GM12891 (cell line): ENCODE results near the gene PREX1.

ENCODE experiments used
- DNase-seq: peaks from one replicate; pipeline ENCODE4 v3.0.0; 2011; ENCODE audit warnings: low spot score; ENCODE audit not compliant: insufficient read length
- FAIRE-seq: peaks from 2 replicates; lab custom pipeline; 2011; peaks lifted over from hg19 to GRCh38; lab: Jason Lieb, UNC
- PAX5 ChIP-seq: IDR thresholded peaks from 2 replicates; pipeline ENCODE4 v1.6.1; 2011; ENCODE audit warnings: low read length, moderate library complexity, mild to moderate bottlenecking; ENCODE audit not compliant: insufficient read depth, severe bottlenecking
- POLR2A ChIP-seq: IDR thresholded peaks from 2 replicates; pipeline ENCODE4 v1.6.1; 2011; ENCODE audit warnings: low read depth, low read length, control low read depth
- POLR2AphosphoS5 ChIP-seq: IDR thresholded peaks from 2 replicates; pipeline ENCODE4 v1.6.1; 2011; ENCODE audit warnings: low read depth, low read length, control low read depth
- POU2F2 ChIP-seq: IDR thresholded peaks from 2 replicates; pipeline ENCODE4 v1.6.1; 2011; ENCODE audit warnings: low read depth, mild to moderate bottlenecking, control low read depth, low read length, moderate library complexity
- SPI1 ChIP-seq: IDR thresholded peaks from 2 replicates; pipeline ENCODE4 v1.6.1; 2011; ENCODE audit warnings: low read depth, low read length, control low read depth
- TAF1 ChIP-seq: IDR thresholded peaks from 2 replicates; pipeline ENCODE4 v1.6.1; 2011; ENCODE audit warnings: low read depth, low read length, control low read depth

The PREX1 gene

DNA sequence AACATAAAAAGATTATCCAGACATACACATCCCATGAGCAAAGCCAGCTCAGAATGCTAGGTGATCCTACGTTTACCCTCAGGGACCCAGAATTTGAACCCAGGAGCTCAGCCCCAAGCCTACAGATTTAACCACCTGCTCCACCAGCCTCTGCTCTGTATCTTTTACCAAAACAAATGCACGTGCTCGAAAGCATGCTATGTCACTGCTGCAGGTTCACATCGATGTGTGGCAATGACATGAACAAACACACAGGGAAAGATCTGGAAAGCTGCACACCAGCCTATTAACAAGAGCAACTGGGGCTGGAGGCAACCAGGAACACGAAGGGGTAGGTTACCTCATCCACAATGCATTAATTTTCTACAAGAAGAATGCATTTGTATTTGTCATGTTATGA, 32.1 kb downstream of the PREX1 start:
- no peak for DNase-seq
- FAIRE-seq = no peak
- TF ChIP-seq SPI1 = no peak
- no peak for TF ChIP-seq TAF1
- no peak for TF ChIP-seq POLR2A

DNA sequence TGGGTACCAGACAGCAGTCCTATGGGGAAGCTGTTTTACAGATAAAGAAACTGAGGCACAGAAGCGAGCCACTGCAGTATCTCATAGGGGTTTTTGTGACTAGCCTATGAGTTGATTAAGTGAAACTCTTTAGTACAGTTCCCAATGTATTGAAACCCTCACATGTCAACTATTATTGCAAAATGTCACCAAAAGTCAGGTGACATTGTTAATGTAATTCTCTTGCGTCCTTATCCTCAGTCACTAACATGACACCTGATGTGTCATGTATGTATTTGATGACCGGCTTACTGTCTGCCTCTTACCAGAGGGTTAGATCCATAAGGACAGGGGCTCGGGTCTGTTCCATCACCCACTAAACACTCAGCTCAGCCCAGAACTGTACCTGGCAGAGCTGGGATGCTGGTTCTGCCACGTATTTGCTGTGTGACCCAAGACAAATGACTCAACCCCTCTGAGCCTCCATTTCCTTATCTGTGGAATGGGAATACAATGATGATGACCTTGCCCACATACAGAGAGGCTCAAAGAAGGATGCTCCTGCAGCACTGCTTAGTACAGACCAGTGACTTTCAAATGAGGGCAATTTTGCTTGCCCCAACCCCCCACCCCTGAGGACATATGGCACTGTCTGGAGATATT, 32.9 kb downstream of the PREX1 start:
- DNase-seq (no peak), FAIRE-seq (no peak)
- no peak for TF ChIP-seq POLR2A
- TF ChIP-seq POU2F2 = no peak

DNA sequence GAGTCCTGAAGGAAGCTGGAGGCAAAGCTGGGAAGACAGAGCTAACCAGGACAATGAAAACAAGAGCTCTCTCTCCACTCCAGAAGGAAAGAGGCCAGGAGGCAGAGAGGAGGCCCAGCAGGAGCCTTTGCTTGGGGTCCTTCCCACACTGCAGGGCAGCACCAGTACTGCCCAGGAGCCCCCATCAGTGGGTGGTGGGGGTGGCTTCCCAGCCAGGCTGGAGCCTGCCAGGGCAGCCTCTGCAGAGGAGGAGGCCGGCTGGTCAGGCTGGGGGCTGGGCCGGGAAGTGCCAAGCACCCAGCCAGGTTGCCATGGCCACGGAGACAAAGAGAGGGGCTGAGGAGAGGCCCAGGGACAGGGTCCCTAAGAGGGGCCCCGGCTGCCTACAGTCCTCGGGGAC, 33.4 kb downstream of the PREX1 start:
- TF ChIP-seq POU2F2 (no peak), PAX5 (no peak), TAF1 (no peak), SPI1 (no peak)
- no peak for FAIRE-seq
- no peak for DNase-seq

DNA sequence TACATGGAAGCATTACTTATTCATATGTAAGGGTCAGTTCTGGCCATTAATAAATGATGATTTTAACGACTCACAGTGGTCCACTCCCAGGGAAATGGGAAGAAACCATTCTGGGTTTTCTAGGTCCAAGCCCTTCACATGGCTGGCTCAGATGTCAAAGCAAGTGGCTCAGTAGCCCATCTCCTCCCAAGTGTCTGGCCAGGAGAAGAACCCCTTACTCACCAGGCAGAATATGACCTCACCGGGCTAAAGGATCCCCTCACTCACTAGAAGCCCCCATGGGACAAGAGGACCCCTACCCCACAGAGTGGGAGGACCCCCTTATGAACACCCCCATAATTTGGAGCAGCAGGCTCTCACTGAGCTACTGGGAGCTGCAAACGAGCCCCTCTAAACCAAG, 34.0 kb downstream of the PREX1 start:
- DNase-seq (no peak), FAIRE-seq (no peak)
- TF ChIP-seq POLR2AphosphoS5 (no peak), PAX5 (no peak), TAF1 (no peak), POLR2A (no peak), SPI1 (no peak), POU2F2 (no peak)

DNA sequence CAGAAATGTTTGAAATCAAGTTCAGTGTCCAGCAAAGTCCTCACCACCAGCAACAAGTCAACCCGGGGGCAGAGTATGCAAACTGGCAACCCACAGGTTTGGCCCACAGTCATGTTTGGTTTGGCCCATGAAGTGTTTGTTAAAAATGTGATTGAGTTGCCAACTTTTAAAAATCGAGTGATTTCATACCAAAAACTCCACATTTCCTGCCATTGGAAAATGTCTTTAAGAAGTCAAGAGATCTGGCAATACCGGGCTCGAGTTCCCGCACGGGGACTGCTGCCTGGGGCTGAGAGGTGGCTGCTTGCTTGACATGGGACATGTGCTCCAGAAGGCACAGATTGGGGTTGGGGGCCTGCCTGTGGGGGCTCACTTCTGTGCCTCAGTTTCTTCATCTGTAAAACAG, 36.1 kb downstream of the PREX1 start:
- DNase-seq (no peak), FAIRE-seq (no peak)
- no peak for TF ChIP-seq PAX5
- no peak for TF ChIP-seq TAF1
- peak; percentile 58; the same call in 1 of the 2 replicates for TF ChIP-seq POU2F2

DNA sequence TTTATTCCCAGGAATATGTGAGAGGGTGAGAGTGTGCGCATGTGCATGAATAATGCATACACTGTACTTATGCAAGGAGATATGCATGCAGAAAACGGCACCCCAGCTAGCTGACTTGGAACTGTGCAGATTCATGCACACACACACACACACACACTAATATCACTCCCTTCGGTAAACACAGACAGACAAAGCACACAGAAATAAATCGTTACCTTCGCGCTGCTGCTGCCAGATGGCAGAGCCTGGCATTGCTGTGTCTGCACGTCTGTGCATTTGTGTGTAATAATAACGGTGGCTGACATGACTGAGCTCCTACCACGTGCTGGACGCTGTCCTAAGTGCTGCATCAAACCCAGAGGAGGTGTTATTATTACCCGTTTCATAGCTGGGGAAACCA, 36.8 kb downstream of the PREX1 start:
- TF ChIP-seq POU2F2 (0 out of 2 replicates have a peak, but pooled peaks have one; percentile 31), SPI1 (no peak)
- DNase-seq (no peak), FAIRE-seq (peak; percentile 93)

DNA sequence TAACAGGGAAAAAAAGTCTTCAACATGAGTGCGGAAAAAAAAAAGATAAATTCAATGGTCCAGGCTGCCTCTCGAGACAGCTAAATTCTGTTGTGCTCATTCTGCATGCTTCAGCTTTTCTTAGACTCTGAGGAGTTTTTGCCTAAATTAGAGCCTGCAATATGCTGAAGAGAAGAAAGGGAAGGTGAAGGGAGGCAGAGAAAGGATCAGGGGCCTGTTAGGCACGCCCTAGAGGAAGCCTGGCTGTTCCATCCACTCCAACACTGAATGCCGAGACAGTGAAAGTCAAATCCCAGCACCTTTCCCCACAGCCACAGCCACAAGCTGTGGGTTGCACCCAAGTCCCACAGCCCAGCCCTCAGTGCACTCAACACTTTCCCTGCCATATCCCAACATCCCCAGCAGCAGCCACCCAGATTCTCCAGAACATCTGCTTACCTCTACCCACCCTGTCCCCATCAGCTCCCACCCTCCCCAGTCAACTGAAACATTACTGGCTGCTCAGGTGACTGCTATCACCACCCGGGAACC, 37.3 kb downstream of the PREX1 start:
- TF ChIP-seq POLR2A (no peak), TAF1 (no peak), POU2F2 (no peak), POLR2AphosphoS5 (no peak)
- DNase-seq = no peak
- no peak for FAIRE-seq

DNA sequence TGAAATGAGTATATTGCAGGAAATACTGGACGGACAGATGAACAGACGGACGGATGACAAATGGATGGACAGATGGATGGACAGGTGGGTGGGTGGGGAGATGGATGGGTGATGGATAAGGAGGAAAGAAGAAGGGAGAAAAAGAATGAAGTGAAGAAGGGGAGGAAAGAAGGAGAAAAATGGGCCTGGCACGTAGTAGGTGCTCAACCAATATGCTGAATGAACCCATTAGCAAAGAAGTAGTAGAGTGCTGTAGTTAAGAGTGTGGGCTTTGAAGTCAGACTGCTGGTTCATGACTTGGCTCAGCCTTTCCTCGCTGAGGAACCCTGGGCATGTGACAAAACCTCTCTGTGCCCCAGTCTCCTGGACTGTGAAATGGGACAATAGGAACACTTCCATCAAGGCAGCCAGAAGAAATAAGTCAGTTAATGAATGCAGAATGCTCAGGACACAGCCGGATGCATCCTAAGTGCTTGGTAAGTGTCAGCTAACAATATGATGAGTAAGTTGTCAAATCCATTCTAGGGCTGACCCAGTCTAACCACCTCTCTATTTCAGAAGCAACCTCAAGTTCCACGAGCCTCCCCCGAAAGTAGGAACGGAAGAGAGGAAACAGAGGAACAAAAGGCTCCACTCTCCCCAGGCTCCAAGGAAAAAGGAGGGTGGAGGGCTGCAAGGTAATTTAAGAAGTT, 37.9 kb downstream of the PREX1 start:
- FAIRE-seq (peak; percentile 84), DNase-seq (no peak)
- TF ChIP-seq SPI1 (0 out of 2 replicates have a peak, but pooled peaks have one; percentile 9), POU2F2 (no peak)

DNA sequence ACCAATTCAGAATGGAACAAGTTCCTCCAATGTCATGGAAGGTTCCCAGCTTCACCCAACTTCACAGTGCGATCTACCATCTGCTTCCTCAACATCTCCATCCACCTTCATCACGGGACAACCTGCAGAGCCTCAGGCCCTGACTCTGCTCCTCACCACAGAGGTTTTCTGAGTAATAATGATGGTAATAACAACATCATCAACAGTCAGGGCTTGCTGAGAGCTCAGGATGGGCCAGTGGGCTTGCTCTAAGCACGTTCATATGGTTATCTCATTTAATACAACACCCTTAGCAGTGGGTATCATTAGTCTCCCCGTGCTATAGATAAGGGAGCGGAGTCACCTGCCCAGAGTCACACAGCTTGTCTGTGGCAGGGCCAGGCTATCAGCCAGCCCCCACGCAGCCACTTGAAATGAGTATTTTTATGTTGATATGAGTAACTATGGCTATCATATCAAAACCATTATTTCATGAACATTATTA, 38.6 kb downstream of the PREX1 start:
- no peak for FAIRE-seq
- no peak for DNase-seq
- TF ChIP-seq POLR2A (no peak; the same call in 1 of the 2 replicates), POLR2AphosphoS5 (no peak), PAX5 (no peak), POU2F2 (no peak), TAF1 (no peak), SPI1 (no peak)

DNA sequence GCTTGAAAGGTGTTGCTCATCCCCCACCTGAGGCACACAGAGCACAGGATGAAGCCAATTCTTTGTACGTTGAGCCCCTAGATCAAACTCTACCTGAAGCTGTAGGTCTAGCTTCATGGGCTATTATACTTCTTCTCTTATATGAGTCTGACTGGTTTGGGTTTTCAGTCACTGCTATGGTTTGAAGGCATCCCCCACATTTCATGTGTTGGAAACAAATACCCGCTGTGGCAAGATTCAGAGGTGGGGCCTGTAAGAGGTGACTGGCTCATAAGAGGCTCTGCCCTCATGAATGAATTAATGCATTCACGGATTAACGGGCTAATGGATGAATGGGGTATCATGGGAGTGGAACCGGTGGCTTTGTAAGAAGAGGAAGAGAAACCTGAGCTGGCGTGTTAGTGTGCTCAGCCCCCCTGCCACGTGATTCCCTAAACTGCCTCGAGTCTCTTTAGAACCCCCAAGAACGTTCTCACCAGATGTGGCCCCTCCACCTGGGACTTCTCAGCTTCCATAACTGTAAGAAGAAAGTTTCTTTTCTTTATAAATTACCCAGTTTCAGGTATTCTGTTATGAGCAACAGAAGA, 39.2 kb downstream of the PREX1 start:
- DNase-seq = peak; percentile 44
- peak; percentile 93 for FAIRE-seq
- TF ChIP-seq POLR2A (no peak), SPI1 (peak; percentile 98), POLR2AphosphoS5 (no peak; the same call in 1 of the 2 replicates), TAF1 (no peak), POU2F2 (peak; percentile 74; the same call in 1 of the 2 replicates), PAX5 (no peak)
